MM.1S (cell line): ENCODE measurements around the gene GCGR.

Source experiments
- DNase-seq: peaks from one replicate; pipeline ENCODE4 v3.0.0-alpha.2; 2015
- H2AFZ ChIP-seq: fragments of 300-600 bp; sonication (generic); 2 replicates; pipeline ENCODE4 v1.6.0; 2016; ENCODE audit warnings: antibody characterized with exemption, low read length
- H3F3A ChIP-seq: fragments of 300-600 bp; sonication (generic); 2 replicates; pipeline ENCODE4 v1.6.1; 2016; ENCODE audit warnings: mild to moderate bottlenecking, antibody characterized with exemption, low read length, moderate library complexity, mixed read lengths; ENCODE audit not compliant: insufficient read depth
- H3K27ac ChIP-seq: fragments of 300-600 bp; sonication (generic); 2 replicates; pipeline ENCODE4 v1.5.1; 2016; ENCODE audit warnings: mild to moderate bottlenecking, low read length
- H3K27me3 ChIP-seq: fragments of 300-600 bp; sonication (generic); replicated peaks from 2 replicates; pipeline ENCODE4 v1.6.0; 2016; ENCODE audit warnings: low read length; ENCODE audit not compliant: insufficient read depth
- H3K36me3 ChIP-seq: fragments of 300-600 bp; sonication (generic); replicated peaks from 2 replicates; pipeline ENCODE4 v1.6.1; 2016; ENCODE audit warnings: mild to moderate bottlenecking, low read length, mixed read lengths; ENCODE audit not compliant: insufficient read depth
- H3K4me1 ChIP-seq: fragments of 300-600 bp; sonication (generic); 2 replicates; pipeline ENCODE4 v1.6.1; 2016; ENCODE audit warnings: low read length, mixed read lengths
- H3K4me2 ChIP-seq: fragments of 300-600 bp; sonication (generic); 2 replicates; pipeline ENCODE4 v1.6.0; 2016; ENCODE audit warnings: low read depth, low read length
- H3K4me3 ChIP-seq: fragments of 300-600 bp; sonication (generic); 2 replicates; pipeline ENCODE4 v1.5.1; 2016; ENCODE audit warnings: low read length, mixed read lengths
- H3K79me2 ChIP-seq: fragments of 300-600 bp; sonication (generic); 2 replicates; pipeline ENCODE4 v1.6.1; 2016; ENCODE audit warnings: mixed run types, low read length, mixed read lengths
- H3K9ac ChIP-seq: fragments of 300-600 bp; sonication (generic); 2 replicates; pipeline ENCODE4 v1.6.1; 2016; ENCODE audit warnings: low read length, mixed read lengths
- H3K9me2 ChIP-seq: fragments of 300-600 bp; sonication (generic); replicated peaks from 2 replicates; pipeline ENCODE4 v1.6.1; 2016; ENCODE audit warnings: mild to moderate bottlenecking, low read length, mixed read lengths; ENCODE audit not compliant: insufficient read depth
- H3K9me3 ChIP-seq: fragments of 300-600 bp; sonication (generic); replicated peaks from 2 replicates; pipeline ENCODE4 v1.6.1; 2016; ENCODE audit warnings: mild to moderate bottlenecking, low read length, mixed read lengths; ENCODE audit not compliant: insufficient read depth
- H4K20me1 ChIP-seq: fragments of 300-600 bp; sonication (generic); 2 replicates; pipeline ENCODE4 v1.6.1; 2016; ENCODE audit warnings: mild to moderate bottlenecking, low read length, moderate library complexity, mixed read lengths; ENCODE audit not compliant: insufficient read depth
- EZH2 ChIP-seq: fragments of 300-600 bp; sonication (generic); optimal IDR thresholded peaks from 2 replicates; pipeline ENCODE3; 2017; ENCODE audit warnings: low read depth, mild to moderate bottlenecking, antibody characterized with exemption, low read length, mixed read lengths
- EZH2phosphoT487 ChIP-seq: fragments of 300-600 bp; sonication (generic); IDR thresholded peaks from 2 replicates; pipeline ENCODE4 v1.6.1; 2018; ENCODE audit warnings: antibody characterized with exemption, low read length
- TF ChIP-seq, protein P1 (sequence below): fragments of 300-600 bp; sonication (generic); IDR thresholded peaks from 2 replicates; pipeline ENCODE4 v1.5.1; 2016; ENCODE audit warnings: antibody characterized with exemption, low read length, mixed read lengths

The GCGR gene

DNA sequence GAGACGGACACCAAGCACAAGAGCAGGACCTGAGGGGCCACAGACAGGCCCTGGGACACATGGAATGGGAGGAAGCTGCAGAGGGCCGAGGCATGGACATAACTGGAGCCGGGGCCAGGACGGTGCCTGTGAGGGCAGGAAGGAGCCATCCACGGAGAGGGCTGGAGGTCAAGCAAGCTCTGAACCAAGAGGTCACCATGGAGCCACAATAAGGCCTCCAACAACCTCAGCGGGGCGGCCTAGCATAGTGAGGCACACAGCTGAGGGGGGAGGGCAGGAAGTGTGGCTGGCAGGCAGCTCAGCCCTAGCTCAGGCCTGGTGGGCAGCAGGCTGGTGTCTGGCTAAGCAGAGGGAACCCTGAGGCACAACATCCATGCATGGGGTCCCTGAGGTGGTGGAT, 24.7 kb downstream of the GCGR start:
- no peak overlapping the region for H3K4me3 ChIP-seq
- H4K20me1 ChIP-seq: no peaks in the 10 kb centered on the region
- no peak for TF ChIP-seq EZH2phosphoT487
- TF ChIP-seq, protein P1, sequence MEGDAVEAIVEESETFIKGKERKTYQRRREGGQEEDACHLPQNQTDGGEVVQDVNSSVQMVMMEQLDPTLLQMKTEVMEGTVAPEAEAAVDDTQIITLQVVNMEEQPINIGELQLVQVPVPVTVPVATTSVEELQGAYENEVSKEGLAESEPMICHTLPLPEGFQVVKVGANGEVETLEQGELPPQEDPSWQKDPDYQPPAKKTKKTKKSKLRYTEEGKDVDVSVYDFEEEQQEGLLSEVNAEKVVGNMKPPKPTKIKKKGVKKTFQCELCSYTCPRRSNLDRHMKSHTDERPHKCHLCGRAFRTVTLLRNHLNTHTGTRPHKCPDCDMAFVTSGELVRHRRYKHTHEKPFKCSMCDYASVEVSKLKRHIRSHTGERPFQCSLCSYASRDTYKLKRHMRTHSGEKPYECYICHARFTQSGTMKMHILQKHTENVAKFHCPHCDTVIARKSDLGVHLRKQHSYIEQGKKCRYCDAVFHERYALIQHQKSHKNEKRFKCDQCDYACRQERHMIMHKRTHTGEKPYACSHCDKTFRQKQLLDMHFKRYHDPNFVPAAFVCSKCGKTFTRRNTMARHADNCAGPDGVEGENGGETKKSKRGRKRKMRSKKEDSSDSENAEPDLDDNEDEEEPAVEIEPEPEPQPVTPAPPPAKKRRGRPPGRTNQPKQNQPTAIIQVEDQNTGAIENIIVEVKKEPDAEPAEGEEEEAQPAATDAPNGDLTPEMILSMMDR: no peak
- no peak for TF ChIP-seq EZH2
- no peaks in the 10 kb centered on the region for H3K36me3 ChIP-seq
- H3K27me3 ChIP-seq: no peaks in the 10 kb centered on the region
- H3K9me2 ChIP-seq: no peaks in the 10 kb centered on the region
- no peak overlapping the region for H3K4me2 ChIP-seq
- H2AFZ ChIP-seq: no peak overlapping the region
- peaks cover 11% of the 10 kb centered on the region for H3K4me1 ChIP-seq
- H3K27ac ChIP-seq: no peak overlapping the region
- no peaks in the 10 kb centered on the region for H3K9me3 ChIP-seq
- peaks cover 13% of the 10 kb centered on the region for H3F3A ChIP-seq
- peaks cover 11% of the 10 kb centered on the region for H3K79me2 ChIP-seq
- no peak for DNase-seq
- no peak overlapping the region for H3K9ac ChIP-seq

DNA sequence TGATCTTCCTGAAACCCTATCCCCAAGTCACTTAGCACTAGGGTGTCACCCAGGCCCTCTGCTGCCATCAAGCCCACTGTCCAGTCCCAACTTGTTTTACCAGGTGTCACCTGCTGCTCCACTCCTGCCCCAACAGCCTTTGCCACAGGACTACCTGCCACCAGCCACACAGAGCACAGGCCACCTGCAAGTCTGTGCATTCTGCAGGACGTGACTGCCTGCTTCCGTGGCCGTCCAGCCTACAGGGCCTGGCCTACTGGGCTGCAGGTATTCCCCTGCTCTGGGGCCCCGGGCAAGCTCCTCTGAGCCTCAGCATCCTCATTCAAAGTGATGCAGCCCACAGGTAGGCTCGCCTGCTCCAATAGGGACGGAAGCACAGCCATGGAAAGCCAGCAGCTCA, 25.9 kb downstream of the GCGR start:
- TF ChIP-seq EZH2phosphoT487 (no peak), EZH2 (no peak)
- TF ChIP-seq, protein P1: no peak
- peaks cover 14% of the 10 kb centered on the region for H3K4me1 ChIP-seq

DNA sequence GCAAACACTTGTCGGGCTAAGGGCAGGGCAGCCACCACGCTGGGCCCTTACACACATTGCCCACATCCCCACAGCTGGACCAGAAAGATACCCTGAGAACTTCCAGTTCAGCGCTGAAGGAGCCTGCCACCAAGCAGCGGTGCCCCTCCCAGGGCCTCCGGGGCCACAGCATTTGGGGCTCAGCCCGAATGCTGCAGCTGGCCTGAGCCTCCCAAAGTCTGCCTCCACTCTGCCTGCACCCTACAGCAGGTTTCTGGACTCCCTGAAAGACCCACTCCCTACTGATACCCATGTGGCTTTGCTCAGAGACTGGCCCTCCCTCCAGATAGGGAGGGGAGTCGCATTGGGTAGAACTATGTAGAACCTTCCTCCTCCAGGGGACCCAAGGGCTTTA, 27.6 kb downstream of the GCGR start:
- Histone ChIP-seq H3K4me3 (no peak overlapping the region), H3K4me1 (peaks cover 14% of the 10 kb centered on the region), H3F3A (peaks cover 16% of the 10 kb centered on the region), H2AFZ (no peak overlapping the region), H3K27me3 (no peaks in the 10 kb centered on the region), H3K9me3 (no peaks in the 10 kb centered on the region), H3K27ac (no peak overlapping the region), H3K9ac (no peak overlapping the region), H3K36me3 (no peaks in the 10 kb centered on the region), H3K4me2 (peak overlapping the region; percentile 100; the same call in 1 of the 2 replicates), H4K20me1 (no peaks in the 10 kb centered on the region), H3K9me2 (no peaks in the 10 kb centered on the region), H3K79me2 (peaks cover 11% of the 10 kb centered on the region)
- TF ChIP-seq, protein P1: no peak
- TF ChIP-seq EZH2phosphoT487: no peak
- DNase-seq: no peak

More for the DNA sequence above, 25.9 kb downstream of the GCGR start:
- no peak for DNase-seq
- no peaks in the 10 kb centered on the region for H4K20me1 ChIP-seq
- H3K27ac ChIP-seq: no peak overlapping the region
- peaks cover 16% of the 10 kb centered on the region for H3F3A ChIP-seq
- H3K27me3 ChIP-seq: no peaks in the 10 kb centered on the region
- H3K79me2 ChIP-seq: peaks cover 11% of the 10 kb centered on the region
- no peak overlapping the region for H2AFZ ChIP-seq
- no peaks in the 10 kb centered on the region for H3K9me3 ChIP-seq
- H3K9ac ChIP-seq: no peak overlapping the region
- no peaks in the 10 kb centered on the region for H3K9me2 ChIP-seq
- H3K4me3 ChIP-seq: no peak overlapping the region
- H3K36me3 ChIP-seq: no peaks in the 10 kb centered on the region
- H3K4me2 ChIP-seq: no peak overlapping the region
